Breast epithelium (tissue), 4 donors: ENCODE data around the gene FHDC1. TPM values are rescaled to one million over a fixed set of nuclear protein-coding genes. Genes with fewer than 3 reads are reported as not detected.

ENCODE experiments used
- DNase-seq, 2 donors: peaks; one replicate each; pipeline ENCODE4 v3.0.0-alpha.2; 2019; ENCODE audit warnings: low spot score in 2 of 2
- H3K27ac ChIP-seq, 2 donors: fragments of 200-600 bp; sonication (generic) in 1 of 2; one replicate each; pipeline ENCODE4 v1.5.1; 2016 to 2019; ENCODE audit warnings: mild to moderate bottlenecking in 1 of 2
- H3K27me3 ChIP-seq, 2 donors: fragments of 200-600 bp; sonication (generic) in 1 of 2; one replicate each; pipeline versions ENCODE4 v1.5.1 to v1.6.0; 2017 to 2019; ENCODE audit warnings: control low read depth in 1 of 2, mild to moderate bottlenecking in 1 of 2
- H3K36me3 ChIP-seq: fragments of 200-600 bp; one replicate; pipeline ENCODE4 v1.5.1; 2019
- H3K4me1 ChIP-seq, 2 donors: fragments of 200-600 bp; sonication (generic); one replicate each; pipeline ENCODE4 v1.5.1; 2016 to 2019; ENCODE audit warnings: control low read depth in 1 of 2
- H3K4me3 ChIP-seq, 3 donors: fragments of 200-600 bp; sonication (generic); 1 replicate in 2 of 3; 2 replicates in 1 of 3; pipeline ENCODE4 v1.5.1; 2016 to 2019; ENCODE audit warnings: mild to moderate bottlenecking in 3 of 3, moderate library complexity in 2 of 3
- H3K9me3 ChIP-seq, 2 donors: fragments of 200-600 bp; sonication (generic) in 1 of 2; one replicate each; pipeline ENCODE4 v1.5.1; 2016 to 2019; ENCODE audit warnings: control low read depth in 1 of 2
- CTCF ChIP-seq, 3 donors: fragments of 450-650 bp; IDR thresholded peaks; one replicate each; pipeline ENCODE4 v1.5.1; 2016 to 2017; ENCODE audit warnings: antibody characterized with exemption in 3 of 3, mild to moderate bottlenecking in 3 of 3, moderate library complexity in 3 of 3
- POLR2A ChIP-seq: fragments of 450-650 bp; IDR thresholded peaks from one replicate; pipeline ENCODE4 v1.6.1; 2016; ENCODE audit warnings: antibody characterized with exemption, mild to moderate bottlenecking, moderate library complexity
- POLR2AphosphoS5 ChIP-seq, 3 donors: sonication (generic); formaldehyde crosslinking; IDR thresholded peaks; one replicate each; pipeline ENCODE4 v1.6.1; 2017; ENCODE audit warnings: antibody characterized with exemption in 3 of 3
- intact Hi-C: fragments of 100-400 bp; cut with DNase I; formaldehyde crosslinking; loops from one replicate; pipeline ENCODE4 v1.15.1; 2023; ENCODE audit warnings: low total_unique reads
- total RNA-seq, 3 donors: library from RNA; depleted of rRNA; stranded (reverse); fragments of >200 nt; gene quantifications; one replicate each; pipeline ENCODE4 v1.1.0, GENCODE V29; 2016

FHDC1 gene
- total RNA-seq, 3 donors from 2014 or later: 0.48 to 2.3 (median 2.0) TPM

GRCh38 chr4:152945639-152946038 lies 9.5 kb downstream of the FHDC1 start:
- Histone ChIP-seq H3K9me3 (no peaks in the 10 kb centered on the region), H3K4me1 (no peaks in the 10 kb centered on the region), H3K27ac (no peak overlapping the region), H3K27me3 (no peaks in the 10 kb centered on the region), H3K4me3 (no peak overlapping the region), H3K36me3 (no peaks in the 10 kb centered on the region)
- TF ChIP-seq CTCF (IDR thresholded peaks at IDR 0.05) (no peak), POLR2A (no peak), POLR2AphosphoS5 (IDR thresholded peaks at IDR 0.05) (no peak)
- DNase-seq: no peak
- intact Hi-C loops: no loop called here

- no peaks in the 10 kb centered on the region for H3K27me3 ChIP-seq
- TF ChIP-seq POLR2A (no peak), CTCF (IDR thresholded peaks at IDR 0.05) (no peak), POLR2AphosphoS5 (IDR thresholded peaks at IDR 0.05) (no peak)
- no peak overlapping the region for H3K4me3 ChIP-seq
- intact Hi-C loops: no loop called here
- no peaks in the 10 kb centered on the region for H3K4me1 ChIP-seq
- H3K36me3 ChIP-seq: no peaks in the 10 kb centered on the region
- no peak for DNase-seq
- no peaks in the 10 kb centered on the region for H3K9me3 ChIP-seq
- H3K27ac ChIP-seq: no peak overlapping the region
Observed at GRCh38 chr4:152946446-152946845, 10.3 kb downstream of the FHDC1 start.

- Histone ChIP-seq H3K36me3 (no peaks in the 10 kb centered on the region), H3K9me3 (no peaks in the 10 kb centered on the region), H3K4me1 (no peaks in the 10 kb centered on the region), H3K4me3 (no peak overlapping the region), H3K27me3 (no peaks in the 10 kb centered on the region), H3K27ac (no peak overlapping the region)
- TF ChIP-seq POLR2A (no peak), CTCF (IDR thresholded peaks at IDR 0.05) (no peak), POLR2AphosphoS5 (IDR thresholded peaks at IDR 0.05) (no peak)
- DNase-seq: no peak
- intact Hi-C loops: no loop called here
Observed at GRCh38 chr4:152947311-152947710, 11.2 kb downstream of the FHDC1 start.

- no peaks in the 10 kb centered on the region for H3K9me3 ChIP-seq
- no peak overlapping the region for H3K27ac ChIP-seq
- no peaks in the 10 kb centered on the region for H3K36me3 ChIP-seq
- intact Hi-C loops: no loop called here
- H3K27me3 ChIP-seq: no peaks in the 10 kb centered on the region
- TF ChIP-seq CTCF (IDR thresholded peaks at IDR 0.05) (no peak), POLR2AphosphoS5 (IDR thresholded peaks at IDR 0.05) (no peak), POLR2A (no peak)
- no peak overlapping the region for H3K4me3 ChIP-seq
- H3K4me1 ChIP-seq: no peaks in the 10 kb centered on the region
- DNase-seq: no peak
Observed at GRCh38 chr4:152949930-152950329, 13.8 kb downstream of the FHDC1 start.

- Histone ChIP-seq H3K4me1 (no peaks in the 10 kb centered on the region), H3K27me3 (no peaks in the 10 kb centered on the region), H3K27ac (no peak overlapping the region), H3K4me3 (no peak overlapping the region), H3K9me3 (no peaks in the 10 kb centered on the region), H3K36me3 (no peaks in the 10 kb centered on the region)
- DNase-seq: no peak
- intact Hi-C loops: no loop called here
- TF ChIP-seq POLR2AphosphoS5 (IDR thresholded peaks at IDR 0.05) (no peak), POLR2A (no peak), CTCF (IDR thresholded peaks at IDR 0.05) (no peak)
Observed at GRCh38 chr4:152950402-152951274, 14.5 kb downstream of the FHDC1 start.
